HFFc6 (cell line): Measurements from ENCODE around the gene CAPN12. TPM values are rescaled to one million over a fixed set of nuclear protein-coding genes. Genes with fewer than 3 reads are reported as not detected.

Source experiments
- DNase-seq: peaks from one replicate; pipeline ENCODE4 v3.0.0-alpha.2; 2018
- H3K27ac Mint-ChIP-seq: 2 replicates; pipeline ENCODE4 v1.8.0; 2020; ENCODE audit warnings: mild to moderate bottlenecking, mixed read lengths
- H3K27me3 Mint-ChIP-seq: 2 replicates; pipeline ENCODE4 v1.8.0; 2021; ENCODE audit warnings: mild to moderate bottlenecking, moderate library complexity, mixed read lengths; ENCODE audit not compliant: insufficient read depth
- H3K36me3 Mint-ChIP-seq: 2 replicates; pipeline ENCODE4 v1.8.0; 2021; ENCODE audit warnings: low read depth, mixed read lengths
- H3K4me1 Mint-ChIP-seq: 2 replicates; pipeline ENCODE4 v1.8.0; 2020; ENCODE audit warnings: low read depth, mixed read lengths
- H3K4me3 Mint-ChIP-seq: 2 replicates; pipeline ENCODE4 v1.8.0; 2020; ENCODE audit warnings: mild to moderate bottlenecking, moderate library complexity, mixed read lengths
- H3K9me3 Mint-ChIP-seq: 2 replicates; pipeline ENCODE4 v1.8.0; 2020; ENCODE audit warnings: mild to moderate bottlenecking, mixed read lengths
- CTCF ChIP-seq: fragments of 200-600 bp; sonication (generic); IDR thresholded peaks from 2 replicates; pipeline ENCODE4 v1.5.0; 2021; ENCODE audit warnings: antibody characterized with exemption, mild to moderate bottlenecking
- total RNA-seq, 6 experiments: library from RNA; stranded (reverse); fragmentation: NEBNext Ultra II Directional; extraction: Animal tissue kit (Norgen Biotek cat#: 25700); gene quantifications; 2 replicates in 1 of 6; 3 replicates in 5 of 6; pipeline ENCODE4 v1.2.3, GENCODE V29; 2021

CAPN12 gene
- total RNA-seq, 6 experiments from 2014 or later = 0.09 to 0.45 (median 0.19) TPM

- peaks cover 5% of the 10 kb centered on the region; the same call in 1 of the 2 replicates for H3K9me3 Mint-ChIP-seq
Observed at GRCh38 chr19:38733241-38733492, 11.1 kb downstream of the CAPN12 start.

GRCh38 chr19:38731654-38732301, 12.5 kb downstream of the CAPN12 start:
- Mint-ChIP-seq H3K27me3 (peaks cover 37% of the 10 kb centered on the region), H3K4me3 (no peak overlapping the region), H3K36me3 (peaks cover 28% of the 10 kb centered on the region), H3K27ac (peak overlapping the region; percentile 74), H3K4me1 (peaks cover 35% of the 10 kb centered on the region), H3K9me3 (no peaks in the 10 kb centered on the region)
- TF ChIP-seq CTCF = no peak
- DNase-seq = no peak

More at GRCh38 chr19:38733241-38733492, 11.1 kb downstream of the CAPN12 start:
- 0 out of 2 replicates have a peak overlapping the region, but pooled peaks have one; percentile 51 for H3K4me3 Mint-ChIP-seq
- H3K27me3 Mint-ChIP-seq = peaks cover 35% of the 10 kb centered on the region
- H3K27ac Mint-ChIP-seq = peak overlapping the region; percentile 74
- H3K36me3 Mint-ChIP-seq = peaks cover 28% of the 10 kb centered on the region
- no peak for DNase-seq
- TF ChIP-seq CTCF = no peak
- H3K4me1 Mint-ChIP-seq = peaks cover 35% of the 10 kb centered on the region

- no peak for DNase-seq
- Mint-ChIP-seq H3K4me1 (peaks cover 35% of the 10 kb centered on the region), H3K27ac (0 out of 2 replicates have a peak overlapping the region, but pooled peaks have one; percentile 18), H3K9me3 (no peaks in the 10 kb centered on the region), H3K36me3 (peaks cover 34% of the 10 kb centered on the region), H3K27me3 (peaks cover 42% of the 10 kb centered on the region), H3K4me3 (no peak overlapping the region)
- TF ChIP-seq CTCF = no peak
Observed at GRCh38 chr19:38730731-38731589, 13.3 kb downstream of the CAPN12 start.

- H3K27ac Mint-ChIP-seq = peak overlapping the region; percentile 18; the same call in 1 of the 2 replicates
- DNase-seq = no peak
- H3K4me3 Mint-ChIP-seq = no peak overlapping the region; the same call in 1 of the 2 replicates
Observed at GRCh38 chr19:38730470-38730730, 13.9 kb downstream of the CAPN12 start.

More at GRCh38 chr19:38730470-38730730, 13.9 kb downstream of the CAPN12 start:
- peaks cover 35% of the 10 kb centered on the region for H3K4me1 Mint-ChIP-seq
- peaks cover 36% of the 10 kb centered on the region for H3K36me3 Mint-ChIP-seq
- TF ChIP-seq CTCF = no peak
- no peaks in the 10 kb centered on the region for H3K9me3 Mint-ChIP-seq
- H3K27me3 Mint-ChIP-seq = peaks cover 44% of the 10 kb centered on the region
